Epithelial cell of esophagus (primary cell): Measurements from ENCODE around the gene ARAP3.

ENCODE experiments used
- DNase-seq: peaks from one replicate; pipeline ENCODE4 v3.0.0; 2010; ENCODE audit warnings: low read depth
- H3K4me3 ChIP-seq: 2 replicates; pipeline ENCODE4 v1.5.1; 2011; ENCODE audit warnings: mild to moderate bottlenecking, low read length, control low read depth
- TF ChIP-seq, protein P1 (sequence below): IDR thresholded peaks from 2 replicates; pipeline ENCODE4 v1.5.1; 2011; ENCODE audit warnings: low read depth, mild to moderate bottlenecking, low read length, control low read depth, inconsistent platforms; ENCODE audit not compliant: insufficient read depth; ENCODE audit errors: missing control alignments

The ARAP3 gene

DNA sequence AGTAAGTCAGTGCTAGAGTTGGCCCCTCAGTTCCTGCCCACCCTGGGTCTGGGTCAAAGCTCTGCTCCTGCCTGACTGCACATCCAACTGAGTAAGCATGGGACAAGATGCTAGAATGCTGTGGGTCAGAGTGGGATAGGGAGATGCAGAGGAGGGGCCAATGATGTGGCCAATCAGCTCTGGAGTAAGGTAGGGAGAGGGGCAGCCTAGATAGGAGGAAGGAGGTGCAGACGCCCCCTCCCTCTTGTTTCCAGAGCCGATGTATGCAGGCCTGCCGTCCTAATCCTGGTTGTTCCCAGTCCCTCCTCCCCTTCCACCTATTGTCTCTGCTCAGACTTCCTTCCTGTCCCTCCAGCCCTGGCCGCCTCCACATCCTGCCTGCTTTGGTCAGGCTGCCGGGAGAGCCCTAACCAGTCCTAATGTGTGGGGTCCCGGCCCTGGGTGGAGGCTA is 1.3 kb downstream of the ARAP3 start:
- peak; percentile 42 for DNase-seq
- peak overlapping the region; percentile 45 for H3K4me3 ChIP-seq
- TF ChIP-seq, protein P1, sequence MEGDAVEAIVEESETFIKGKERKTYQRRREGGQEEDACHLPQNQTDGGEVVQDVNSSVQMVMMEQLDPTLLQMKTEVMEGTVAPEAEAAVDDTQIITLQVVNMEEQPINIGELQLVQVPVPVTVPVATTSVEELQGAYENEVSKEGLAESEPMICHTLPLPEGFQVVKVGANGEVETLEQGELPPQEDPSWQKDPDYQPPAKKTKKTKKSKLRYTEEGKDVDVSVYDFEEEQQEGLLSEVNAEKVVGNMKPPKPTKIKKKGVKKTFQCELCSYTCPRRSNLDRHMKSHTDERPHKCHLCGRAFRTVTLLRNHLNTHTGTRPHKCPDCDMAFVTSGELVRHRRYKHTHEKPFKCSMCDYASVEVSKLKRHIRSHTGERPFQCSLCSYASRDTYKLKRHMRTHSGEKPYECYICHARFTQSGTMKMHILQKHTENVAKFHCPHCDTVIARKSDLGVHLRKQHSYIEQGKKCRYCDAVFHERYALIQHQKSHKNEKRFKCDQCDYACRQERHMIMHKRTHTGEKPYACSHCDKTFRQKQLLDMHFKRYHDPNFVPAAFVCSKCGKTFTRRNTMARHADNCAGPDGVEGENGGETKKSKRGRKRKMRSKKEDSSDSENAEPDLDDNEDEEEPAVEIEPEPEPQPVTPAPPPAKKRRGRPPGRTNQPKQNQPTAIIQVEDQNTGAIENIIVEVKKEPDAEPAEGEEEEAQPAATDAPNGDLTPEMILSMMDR, result no peak

DNA sequence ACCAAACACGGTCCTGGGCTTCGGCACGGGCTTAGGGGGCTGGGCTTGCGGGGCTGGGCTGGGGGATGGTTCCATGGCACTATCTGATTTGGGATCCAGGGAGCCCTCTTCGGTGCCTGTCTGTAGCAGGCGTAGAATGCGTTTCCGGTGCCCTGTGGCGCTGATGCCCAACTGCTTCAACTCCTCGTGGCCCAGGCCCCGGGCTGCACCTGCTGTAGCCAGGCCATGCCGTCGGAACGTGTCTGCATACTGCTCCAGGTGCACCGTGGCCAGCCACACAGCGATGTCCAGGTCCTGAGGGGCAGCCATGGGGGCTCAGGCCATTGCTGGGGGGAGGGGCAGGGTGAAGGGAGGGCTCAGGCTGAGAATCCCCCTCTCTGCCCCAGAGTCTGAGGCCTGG is 1.9 kb downstream of the ARAP3 start:
- TF ChIP-seq, protein P1, result no peak

DNA sequence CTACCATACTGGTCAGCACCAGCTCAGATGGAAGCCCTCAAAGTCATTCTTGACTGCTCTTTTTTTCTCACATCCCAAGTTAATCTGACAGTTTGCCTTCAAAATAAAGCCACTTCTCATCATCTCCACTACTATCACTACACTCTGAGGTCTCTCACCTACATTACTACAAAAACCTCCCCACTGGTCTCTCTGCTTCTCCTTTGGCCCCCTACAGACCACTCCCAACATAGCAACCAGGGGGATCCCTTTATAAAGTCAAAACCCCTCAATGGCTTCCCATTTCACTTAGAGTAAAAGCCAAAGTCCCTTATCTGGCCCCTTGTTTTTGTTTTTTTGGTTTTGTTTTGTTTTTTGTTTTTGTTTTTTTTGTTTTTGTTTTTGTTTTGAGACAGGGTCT is 4.6 kb downstream of the ARAP3 start:
- no peak for DNase-seq

More for the DNA sequence above, 1.9 kb downstream of the ARAP3 start:
- no peak overlapping the region for H3K4me3 ChIP-seq
- no peak for DNase-seq

DNA sequence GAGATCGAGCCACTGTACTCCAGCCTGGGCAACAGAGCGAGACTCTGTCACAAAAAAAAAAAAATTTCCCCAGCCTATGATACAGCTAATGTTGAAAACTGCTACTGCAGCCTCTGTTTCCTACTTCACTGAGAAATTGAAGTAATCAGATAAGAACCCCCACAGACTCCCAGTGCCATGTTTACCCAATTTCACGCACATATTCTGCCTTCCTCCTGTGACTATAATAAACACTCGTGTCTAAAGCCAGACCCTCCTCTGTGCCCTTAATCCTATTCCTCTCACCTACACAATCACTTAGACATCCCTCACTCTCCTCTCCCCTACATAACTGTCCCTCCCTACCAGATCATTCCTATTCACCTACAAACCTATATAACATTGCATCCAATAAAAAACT is 6.4 kb downstream of the ARAP3 start:
- DNase-seq, result no peak
- TF ChIP-seq, protein P1, result no peak
- no peak overlapping the region for H3K4me3 ChIP-seq

More for the DNA sequence above, 4.6 kb downstream of the ARAP3 start:
- TF ChIP-seq, protein P1, result no peak
- no peak overlapping the region for H3K4me3 ChIP-seq

DNA sequence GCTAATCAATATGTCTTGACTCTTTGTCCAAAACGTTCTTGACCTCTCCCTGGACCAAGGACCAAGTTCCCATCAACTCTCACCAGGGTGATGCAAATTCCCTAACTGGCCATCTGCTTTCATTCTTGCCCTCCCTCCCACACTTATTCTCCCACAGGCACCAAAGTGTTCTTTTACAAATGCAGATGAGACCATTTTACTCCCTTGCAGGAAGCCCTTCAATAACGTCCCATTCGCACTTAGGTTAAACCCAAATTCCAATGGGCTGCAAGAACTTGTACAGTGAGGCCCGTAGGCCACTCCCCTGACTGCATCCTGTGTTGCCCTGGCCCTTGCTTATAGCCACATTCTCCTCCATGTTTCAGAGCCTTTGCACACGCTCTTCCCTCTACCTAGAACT is 7.3 kb downstream of the ARAP3 start:
- no peak overlapping the region for H3K4me3 ChIP-seq
- TF ChIP-seq, protein P1, result no peak
- DNase-seq, result no peak

DNA sequence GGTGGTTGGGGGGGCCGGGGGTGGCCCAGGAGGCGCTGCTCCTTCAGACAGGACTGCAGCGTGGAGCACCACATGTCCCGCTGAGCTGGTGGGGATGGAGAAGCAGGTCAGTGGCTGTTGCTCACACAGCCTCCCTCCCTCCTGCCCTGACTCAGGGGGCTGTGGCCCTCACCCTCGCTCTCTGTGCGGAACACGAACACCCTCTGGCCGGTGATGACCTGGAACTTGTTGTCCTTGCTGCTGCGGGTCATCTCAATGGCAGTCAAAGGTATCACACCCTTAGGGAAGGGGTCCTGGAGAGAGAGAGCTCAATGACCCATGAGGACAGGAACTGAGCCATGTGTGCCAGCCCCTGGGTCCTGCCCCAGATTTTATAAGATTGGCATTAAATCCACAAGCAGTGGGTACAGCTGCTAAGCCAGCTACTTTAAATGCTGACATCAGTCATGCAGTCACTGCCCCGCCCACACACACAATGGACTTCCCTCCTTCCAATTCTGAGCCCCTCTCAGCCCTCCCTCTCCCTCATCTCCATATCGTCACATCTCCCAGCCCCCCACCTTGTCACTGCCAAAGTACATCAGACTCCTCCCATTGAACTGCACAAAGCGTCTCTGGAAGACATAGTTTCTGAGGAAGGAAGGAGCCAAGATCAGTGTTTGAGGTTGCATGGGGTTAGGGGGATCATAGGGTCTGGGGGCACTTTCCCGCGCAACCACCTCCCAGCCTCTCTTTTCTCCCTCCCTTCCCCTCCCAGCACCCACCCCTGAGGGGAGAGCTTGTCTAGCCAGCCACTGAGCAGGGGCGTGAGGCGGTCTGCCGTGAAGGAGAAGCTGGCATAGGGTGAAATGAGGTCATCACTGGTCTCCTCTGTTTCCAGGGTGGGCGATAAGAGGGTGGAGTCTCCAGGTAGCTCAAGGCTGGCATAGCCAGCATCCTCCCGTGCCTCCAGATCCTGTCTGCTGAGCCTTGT is 8.9 kb downstream of the ARAP3 start:
- no peak for DNase-seq
- TF ChIP-seq, protein P1, result no peak
- no peak overlapping the region for H3K4me3 ChIP-seq
